NCI-H2227 treated with DMSO at 0.1 percent for 48 hours (cell line): ENCODE measurements around the gene FAF1.
"Not testable (repeated sequence)": the region's sequence is repeated elsewhere in the genome, so short reads cannot be mapped to it uniquely, and the experiment has no call there.

Experiments
- DNase-seq: peaks from one replicate; lab custom pipeline; 2025; lab: John Stamatoyannopoulos, UW

The FAF1 gene

DNA sequence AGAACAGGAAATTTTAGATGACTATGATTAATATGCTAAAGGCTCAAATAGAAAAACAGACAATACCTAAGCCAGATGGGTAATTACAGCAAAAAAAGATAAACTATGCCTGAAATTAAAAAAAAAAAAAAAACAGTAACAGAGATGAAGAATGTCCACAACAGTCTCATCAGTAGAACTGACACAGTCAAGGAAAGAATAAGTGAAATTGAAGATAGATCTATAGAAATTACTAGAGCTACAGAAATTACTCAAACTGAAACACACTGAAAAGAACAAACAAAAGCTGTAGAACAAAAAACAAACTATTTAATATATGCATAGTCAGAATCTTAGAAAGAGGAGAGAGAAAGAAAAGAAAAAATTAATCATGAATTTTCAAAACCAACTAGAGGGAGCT lies 112.8 kb downstream of the FAF1 start:
- DNase-seq, result no peak

DNA sequence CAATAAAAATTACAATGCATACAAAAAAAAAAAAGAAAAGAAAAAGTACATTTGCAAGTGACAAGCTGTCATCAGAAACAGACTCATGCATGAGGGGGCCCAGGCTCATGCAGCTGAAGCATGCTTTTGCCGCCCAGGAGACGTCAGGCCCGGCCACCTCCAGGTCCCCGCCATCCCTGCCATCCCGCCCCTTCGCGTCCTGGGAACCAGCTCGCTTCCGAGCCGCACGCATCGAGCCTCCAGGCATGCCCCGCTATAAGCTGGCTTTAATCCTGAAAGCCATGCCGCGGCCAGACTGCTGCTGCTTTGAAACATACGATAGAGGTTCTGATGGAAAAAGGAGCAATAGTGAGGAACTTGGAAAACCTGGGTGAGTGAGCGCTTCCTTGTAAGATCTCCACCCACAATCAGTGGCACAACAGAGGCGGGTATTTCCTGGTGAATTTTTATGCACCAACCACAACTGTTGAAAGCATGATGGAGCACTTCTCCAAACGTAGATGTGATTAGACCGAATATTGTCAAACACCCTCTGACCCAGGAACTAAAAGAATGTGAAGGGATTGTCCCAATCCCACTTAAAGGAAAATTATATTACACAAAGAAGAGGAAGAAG lies 113.7 kb downstream of the FAF1 start:
- no peak for DNase-seq

DNA sequence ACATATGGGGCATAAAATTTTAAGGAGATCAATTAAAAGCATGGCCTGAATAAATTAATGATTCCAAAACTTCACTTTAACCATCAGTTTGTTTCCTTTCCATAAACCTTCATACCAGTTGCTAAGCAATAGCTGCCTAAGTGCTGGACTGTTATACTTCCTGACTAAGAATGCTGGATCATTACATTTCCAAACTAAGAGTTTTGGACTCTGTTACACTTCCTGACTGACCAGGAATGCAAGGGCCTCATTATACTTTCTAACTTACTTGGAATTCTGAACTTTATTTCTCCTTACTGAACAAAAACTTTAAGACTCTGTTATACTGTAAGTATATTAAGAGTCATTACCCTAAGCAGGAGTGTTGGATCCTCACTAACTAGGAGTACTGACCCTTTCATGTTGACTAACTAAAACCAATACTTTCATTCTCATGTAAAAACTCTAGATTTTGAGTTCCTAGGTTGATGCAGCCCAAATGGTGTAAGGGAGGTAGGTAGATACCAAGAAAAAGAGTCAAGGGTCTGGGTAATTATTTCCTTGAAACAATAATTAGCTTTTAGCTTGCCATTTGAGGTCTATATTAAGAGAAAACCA lies 118.2 kb downstream of the FAF1 start:
- DNase-seq, result no peak

DNA sequence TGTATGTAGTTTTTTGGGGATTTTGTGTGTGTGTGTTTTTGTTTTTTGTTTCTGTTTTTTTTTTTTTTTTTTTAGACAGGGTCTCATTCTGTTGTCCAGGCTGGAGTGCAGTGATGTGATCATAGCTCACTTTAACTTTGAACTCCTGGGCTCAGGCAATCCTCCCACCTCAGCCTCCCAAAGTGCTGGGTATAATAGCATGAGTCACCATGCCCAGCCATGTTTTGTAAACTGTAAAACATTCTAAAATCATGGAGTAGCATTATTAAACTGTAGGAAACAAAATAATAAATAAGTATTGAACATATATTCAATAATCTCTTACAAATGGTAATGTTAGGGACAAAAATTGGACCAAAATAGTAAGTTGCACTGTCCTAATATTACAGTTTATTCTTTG lies 124.0 kb downstream of the FAF1 start:
- DNase-seq, result no peak

DNA sequence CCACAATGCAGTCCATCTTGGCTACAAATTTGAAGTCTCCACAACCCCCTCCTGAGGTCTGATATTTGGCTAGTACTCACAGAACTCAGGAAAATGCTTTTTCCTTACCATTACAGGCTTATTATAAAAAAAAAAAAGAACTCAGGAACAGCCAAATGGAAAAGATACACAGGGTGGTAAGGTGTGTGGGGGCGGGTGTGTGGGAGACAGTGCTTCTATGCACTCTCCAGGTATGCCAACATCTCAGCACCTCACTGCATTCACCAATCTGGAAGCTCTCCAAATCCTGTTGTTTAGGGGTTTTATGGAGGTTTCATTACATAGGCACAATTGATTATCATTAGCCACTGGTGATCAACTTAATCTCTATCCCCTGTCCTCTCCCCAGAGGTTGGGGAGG lies 126.9 kb downstream of the FAF1 start:
- DNase-seq, result no peak

DNA sequence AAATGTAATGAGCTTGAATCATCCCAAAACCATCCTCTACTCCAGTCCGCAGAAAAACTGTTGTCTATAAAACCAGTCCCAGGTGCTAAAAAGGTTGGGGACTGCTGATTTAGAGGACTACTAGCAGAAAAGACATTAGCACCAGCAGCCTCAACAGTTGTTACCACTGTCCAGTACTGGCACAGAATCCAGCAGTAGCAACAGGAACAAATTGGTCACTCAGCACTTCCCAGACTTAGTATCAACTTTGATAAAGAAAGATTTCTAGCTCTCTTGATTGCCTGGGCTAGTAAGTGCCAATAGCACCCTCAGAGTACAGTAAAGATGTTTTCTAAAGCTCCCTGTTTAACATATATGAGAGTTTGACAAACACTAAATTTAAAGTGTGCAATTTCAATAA lies 127.9 kb downstream of the FAF1 start:
- DNase-seq, result no peak

DNA sequence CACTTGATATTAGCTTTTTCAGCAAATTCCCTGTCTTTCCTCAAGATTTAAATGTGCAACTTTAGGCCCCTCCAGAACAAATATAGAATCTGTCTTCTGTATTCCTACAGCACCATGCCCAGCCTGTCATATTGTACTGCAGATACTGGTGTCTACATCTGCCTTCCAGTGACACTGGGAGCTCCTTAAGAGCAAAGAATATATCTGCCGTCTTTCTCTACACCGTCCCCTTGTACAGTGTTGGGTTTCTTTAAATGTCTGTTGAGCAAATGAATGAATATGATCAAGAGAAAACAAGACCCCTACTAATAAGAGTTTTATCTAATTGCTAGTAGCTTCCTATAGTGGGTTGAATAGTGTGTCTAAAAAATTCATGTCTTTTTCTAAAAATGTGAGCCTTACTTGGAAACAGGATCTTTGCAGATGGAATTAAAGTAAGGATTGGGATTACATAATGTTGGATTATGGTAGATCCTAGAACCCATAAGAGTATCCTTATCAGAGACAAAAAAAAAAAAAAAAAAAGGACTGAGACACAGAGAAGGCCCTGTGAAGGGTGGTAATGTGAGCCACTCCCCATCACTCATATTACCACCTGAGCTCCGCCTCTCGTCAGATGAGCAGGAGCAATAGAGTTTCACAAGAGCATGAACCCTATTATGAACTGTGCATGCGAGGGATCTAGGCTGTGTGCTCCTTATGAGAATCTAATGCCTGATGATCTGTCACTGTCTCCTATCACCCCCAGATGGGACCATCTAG lies 128.6 kb downstream of the FAF1 start:
- DNase-seq, result no peak

DNA sequence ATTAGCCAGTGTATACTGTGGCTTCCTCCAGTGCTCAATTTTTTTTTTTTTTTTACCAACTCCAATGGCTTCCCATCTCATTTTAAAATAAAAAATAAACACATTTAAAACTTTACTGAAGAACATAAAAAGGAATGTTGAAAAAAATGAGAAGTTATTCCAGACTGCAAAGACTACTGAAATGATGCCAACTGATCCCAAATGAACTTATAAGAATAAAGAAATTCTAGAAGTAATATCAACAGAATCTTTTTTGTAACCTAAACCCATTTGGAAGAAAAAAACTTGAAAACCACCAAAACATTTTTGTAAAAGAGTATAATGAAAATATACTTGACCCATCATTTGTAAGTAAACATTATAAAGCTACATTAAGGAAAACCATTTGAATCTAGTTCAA lies 129.4 kb downstream of the FAF1 start:
- no peak for DNase-seq

DNA sequence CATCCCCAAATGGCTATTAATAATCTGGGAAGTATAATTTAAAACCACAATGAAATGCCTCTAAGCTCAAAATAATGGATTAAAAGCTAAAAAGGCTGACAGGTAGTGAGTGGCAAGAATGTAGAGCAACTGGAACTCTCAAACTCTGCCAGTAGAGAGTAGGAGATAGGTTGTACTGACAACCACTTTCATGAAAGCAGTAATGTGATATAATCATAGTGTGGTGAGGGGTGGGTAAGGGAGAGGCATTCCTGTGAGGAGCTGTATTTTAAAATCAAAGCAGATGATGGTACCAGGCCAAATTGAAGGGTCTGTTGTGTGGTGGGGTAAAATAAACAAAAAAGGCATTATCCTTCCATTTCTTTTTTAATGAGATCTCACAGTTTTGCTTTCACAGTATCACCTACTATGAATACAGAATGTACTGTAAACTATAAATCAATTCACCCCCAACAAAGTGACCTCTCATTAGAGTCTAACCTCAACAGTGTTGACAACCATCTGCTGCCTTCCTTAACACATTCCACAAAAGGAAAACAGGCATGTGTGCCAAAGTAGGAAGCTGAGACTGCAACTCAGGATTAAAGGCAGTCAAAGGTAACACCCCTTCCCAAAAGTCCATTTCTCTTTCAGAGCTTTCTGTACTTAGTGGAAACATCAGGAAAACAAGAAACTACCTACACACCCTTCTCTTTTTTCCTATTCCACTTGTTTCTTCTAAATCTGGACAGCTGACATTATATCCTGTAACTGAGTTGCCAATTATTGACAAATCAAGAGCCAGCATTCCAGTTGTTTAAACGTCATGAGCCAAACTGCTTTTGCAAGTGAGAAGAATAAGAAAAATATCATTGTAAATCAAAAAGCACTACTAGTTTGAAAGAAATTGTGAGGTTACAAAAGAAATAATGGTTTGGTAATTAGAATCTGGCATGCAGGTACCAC lies 130.8 kb downstream of the FAF1 start:
- DNase-seq, result no peak

DNA sequence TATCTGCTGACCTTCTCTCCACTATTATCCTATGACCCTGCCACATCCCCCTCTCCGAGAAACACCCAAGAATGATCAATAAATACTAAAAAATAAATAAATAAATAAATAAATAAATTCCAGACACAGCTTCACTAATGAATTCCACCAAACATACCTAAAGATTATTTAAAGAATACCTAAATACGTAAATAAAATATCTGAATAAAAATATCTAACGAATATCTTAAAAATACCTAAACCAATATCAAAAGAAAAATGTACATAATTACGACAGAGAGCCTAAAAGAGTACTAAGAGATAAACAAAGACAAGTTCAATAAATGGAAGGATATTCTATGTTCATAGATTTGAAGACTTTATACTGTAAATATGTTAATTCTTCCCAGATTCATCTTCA lies 132.5 kb downstream of the FAF1 start:
- DNase-seq, result no peak

DNA sequence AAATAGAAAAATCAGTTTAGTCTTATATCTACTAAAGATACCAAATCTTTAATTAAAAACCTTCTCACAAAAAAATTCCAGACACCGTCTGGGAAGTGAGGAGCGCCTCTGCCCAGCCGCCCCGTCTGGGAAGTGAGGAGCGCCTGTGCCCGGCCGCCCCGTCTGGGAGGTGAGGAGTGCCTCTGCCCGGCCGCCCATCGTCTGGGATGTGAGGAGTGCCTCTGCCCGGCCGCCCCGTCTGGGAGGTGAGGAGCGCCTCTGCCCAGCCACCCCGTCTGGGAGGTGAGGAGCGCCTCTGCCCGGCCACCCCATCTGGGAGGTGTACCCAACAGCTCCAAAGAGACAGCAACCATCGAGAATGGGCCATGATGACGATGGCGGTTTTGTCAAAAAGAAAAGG lies 133.3 kb downstream of the FAF1 start:
- DNase-seq, result not testable (repeated sequence)

DNA sequence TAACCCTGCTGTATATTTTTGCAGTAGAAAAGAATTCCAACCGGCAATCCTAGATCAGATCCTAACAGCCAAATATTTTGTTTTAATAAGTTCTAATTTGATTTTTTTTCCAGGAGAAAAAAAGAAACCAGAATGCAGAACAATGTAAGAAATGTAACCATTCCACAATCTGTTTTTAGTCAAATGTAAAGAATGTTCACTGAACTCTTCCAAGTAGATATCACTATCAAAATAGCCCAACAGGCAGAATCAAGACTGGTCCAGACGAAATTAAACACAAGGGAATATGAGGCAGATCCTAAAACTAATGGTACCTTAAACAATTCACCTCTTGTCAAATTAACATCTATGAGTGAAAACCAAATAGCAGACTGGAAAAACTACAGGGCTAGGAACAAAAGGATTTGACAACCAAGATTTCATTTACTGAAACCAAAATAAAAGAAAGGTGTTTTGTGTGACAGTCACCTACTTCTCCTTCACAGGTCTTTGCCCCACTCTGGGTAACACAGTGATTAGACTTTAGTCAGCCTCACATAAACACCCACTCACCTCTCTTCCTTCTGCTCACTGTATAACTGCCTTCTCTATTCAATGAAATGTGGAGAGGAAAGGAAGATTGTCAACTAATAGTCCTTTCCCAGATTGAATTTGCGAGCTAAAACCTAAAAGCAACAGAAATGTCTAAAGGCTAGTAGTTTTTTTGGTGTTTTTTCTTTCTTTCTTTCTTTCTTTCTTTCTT lies 137.9 kb downstream of the FAF1 start:
- no peak for DNase-seq

DNA sequence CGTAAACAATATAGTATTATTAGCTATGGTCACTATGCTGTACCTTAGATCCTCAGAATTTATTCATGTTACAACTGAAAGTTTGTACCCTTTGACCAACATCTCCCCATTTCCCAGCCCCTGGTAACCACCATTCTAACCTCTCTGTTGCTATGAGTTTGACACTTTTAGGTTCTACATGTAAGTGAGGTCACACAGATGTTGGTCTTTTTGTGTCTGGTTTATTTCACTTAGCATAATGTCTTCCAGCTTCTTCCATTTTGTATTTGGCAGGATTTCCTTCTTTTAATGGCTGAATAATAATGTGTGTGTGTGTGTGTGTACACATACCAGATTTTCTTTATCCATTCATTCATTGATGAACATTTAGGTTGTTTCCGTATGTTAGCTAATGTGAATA lies 139.5 kb downstream of the FAF1 start:
- no peak for DNase-seq

DNA sequence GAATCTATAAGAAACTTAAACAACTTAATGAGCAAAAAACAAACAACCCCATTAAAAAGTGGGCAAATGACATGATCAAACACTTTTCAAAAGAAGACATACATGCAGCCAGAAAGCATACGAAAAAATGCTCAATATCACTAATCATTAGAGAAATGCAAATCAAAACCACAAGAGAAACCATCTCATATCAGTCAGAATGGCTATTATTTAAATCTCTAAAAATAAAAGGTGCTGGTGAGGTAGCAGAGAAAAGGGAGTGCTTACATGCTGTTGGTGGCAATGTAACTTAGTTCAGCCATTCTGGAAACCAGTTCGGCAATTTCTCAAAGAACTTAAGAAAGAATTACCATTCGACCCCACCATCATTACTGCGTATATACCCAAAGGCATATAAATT lies 147.7 kb downstream of the FAF1 start:
- no peak for DNase-seq

DNA sequence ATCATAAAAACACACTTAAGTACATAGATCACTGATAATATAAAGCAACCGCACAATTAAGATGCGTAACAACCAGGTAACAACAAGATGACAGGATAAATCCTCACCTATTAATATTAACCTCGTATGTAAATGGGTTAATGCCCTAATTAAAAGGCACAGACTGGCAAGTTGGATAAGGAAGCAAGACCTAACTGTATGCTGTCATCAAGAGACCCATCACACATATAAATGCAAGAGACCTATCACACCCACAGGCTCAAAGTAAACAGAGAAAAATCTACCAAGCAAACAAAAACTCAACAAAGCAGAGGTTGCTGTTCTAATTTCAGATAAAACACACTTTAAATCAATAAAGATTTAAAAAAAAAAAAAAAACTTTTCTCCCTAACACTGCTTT lies 151.8 kb downstream of the FAF1 start:
- no peak for DNase-seq

DNA sequence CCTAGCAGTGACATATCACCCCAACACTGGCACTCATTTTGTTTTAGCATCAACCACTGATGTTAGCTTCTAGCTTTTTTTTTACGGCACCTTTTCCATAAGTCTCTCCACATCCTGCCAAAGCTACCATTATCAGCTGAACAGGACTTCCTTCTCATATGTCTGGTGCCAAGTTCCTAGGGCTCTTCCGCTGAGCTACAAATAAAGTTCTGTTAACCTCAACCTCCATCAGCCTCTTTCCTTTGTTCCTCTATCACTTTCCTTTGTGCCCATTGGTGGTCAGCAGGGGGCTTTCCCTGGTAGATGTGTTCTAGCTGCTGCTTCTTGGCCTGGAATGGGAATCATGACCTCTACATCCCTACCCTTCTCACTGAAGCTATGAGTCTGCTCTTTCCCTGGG lies 163.8 kb downstream of the FAF1 start:
- no peak for DNase-seq

DNA sequence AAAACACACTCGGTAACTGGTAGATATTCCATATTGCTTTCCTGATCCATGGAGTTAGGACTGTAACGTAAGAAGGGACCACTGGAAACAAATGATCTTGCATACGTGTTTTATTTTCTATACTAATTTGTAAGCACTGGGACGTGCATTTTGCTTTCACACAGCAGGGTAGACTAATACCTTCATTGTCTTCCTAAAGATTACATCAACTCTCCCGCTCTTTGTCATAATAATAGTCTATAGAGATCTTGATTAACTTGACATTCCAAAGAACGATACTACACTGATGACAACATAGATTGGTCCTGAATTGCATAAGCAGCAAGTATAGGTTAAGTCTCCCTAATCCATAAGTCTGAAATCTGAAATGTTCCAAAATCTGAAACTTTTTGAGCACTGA lies 166.5 kb downstream of the FAF1 start:
- no peak for DNase-seq

DNA sequence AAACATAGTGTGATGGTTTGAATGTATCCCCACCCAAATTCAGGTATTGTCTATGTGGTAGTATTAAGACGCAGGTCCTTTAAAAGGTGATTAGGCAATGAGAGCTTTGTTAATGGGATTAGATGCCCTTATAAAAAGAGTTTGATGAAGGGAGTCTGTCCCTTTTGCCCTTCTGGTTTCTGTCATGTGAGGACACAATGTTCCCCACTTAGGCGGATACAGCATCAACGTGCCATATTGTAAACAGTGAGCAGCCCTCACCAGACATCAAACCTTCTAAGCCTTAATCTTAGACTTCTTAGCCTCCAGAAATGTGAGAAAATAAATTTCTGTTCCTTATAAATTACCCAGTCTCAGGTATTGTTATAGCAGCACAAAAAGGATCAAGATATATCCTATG lies 172.8 kb downstream of the FAF1 start:
- no peak for DNase-seq

DNA sequence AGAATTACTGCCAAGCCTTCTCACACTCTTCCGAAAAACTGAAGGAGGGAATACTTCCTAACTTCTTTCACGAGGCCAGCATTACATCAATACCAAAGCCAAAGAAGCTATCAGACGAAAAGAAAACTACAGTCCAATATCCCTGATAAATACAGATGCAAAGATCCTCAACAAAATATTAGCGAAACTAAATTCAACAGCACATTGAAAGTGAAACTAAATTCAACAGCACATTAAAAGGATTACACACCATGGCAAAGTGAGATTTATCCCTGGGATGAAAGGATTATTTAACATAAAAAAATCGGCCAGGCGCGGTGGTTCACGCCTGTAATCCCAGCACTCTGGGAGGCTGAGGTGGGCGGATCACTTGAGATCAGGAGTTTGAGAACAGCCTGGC lies 176.8 kb downstream of the FAF1 start:
- no peak for DNase-seq

DNA sequence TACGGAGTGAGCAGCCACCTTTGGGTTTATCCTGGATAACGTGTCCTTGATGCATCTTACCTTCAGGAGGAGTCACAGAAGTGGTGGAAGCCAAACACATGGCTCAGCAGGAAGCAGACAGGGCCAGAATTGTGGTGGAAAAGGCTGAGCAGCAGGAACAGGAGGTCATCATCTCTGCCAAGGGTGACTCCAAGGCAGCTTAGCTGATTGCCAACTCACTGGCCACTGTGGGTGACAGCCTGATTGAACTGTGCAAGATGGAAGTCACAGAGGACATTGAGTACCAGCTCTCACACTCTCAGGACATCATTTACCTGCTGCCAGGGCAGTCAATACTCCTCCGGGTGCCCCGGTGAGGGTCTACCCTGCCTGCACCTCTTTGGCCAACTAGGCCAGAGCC lies 179.3 kb downstream of the FAF1 start:
- DNase-seq, result no peak

DNA sequence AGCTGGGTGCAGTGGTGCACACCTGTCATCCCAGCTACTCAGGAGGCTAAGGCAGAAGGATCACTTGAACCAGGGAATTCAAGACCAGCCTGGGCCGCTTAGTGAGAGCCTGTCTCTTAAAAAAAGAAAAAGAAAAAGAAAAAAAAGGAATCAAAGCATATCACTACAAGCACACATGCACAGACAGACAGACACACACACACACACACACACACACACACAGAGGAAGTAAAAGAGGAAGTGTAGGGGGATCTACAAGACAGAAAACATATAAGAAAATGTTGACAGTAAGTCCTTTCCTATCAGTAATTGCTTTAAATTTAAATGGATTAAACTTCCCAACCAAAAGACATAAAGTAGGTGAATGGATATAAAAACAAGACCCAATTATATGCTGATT lies 180.3 kb downstream of the FAF1 start:
- no peak for DNase-seq

DNA sequence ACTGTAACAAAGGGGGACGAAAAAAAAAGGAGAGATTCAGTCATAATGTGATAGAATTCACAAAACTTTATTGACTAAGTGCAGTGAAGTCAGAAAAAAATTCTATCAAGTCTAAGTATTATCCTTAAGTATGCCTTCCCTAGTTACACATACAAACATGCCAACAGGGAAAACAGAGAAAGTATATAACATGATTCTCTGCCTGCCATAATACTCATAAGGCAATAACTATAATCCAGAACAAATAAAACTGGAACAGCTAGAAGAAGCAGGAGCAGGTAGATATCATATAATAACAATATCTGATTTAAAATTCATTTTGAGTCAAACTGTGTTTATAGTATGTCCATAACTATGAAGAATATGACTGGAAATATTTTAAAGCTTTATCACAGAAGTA lies 184.3 kb downstream of the FAF1 start:
- DNase-seq, result no peak
